ENCODE data around the gene NUDT21. TPM values are rescaled to one million over a fixed set of nuclear protein-coding genes. Genes with fewer than 3 reads are reported as not detected.
A peak's percentile ranks its signal among the peaks of the same experiment; 100 is the strongest.
"Not testable (repeated sequence)": the region's sequence is repeated elsewhere in the genome, so short reads cannot be mapped to it uniquely, and the experiment has no call there.

The NUDT21 gene
- total RNA-seq (100 to 1,000 TPM in 5 of 7 donors, 10 to 100 TPM in 2; 46.0 to 163 (median 130) TPM), polyA plus RNA-seq (10 to 100 TPM; 40.8 to 64.7 TPM)
- long read RNA-seq, donor 1, full-length matches to known transcripts = 78 of 88 reads
- long read RNA-seq, donor 1, partial matches to known transcripts = 5 of 88 reads
- long read RNA-seq, donor 1, other reads (novel, unspliced or antisense) = 5 of 88 reads
- long read RNA-seq, donor 2, full-length matches to known transcripts = 67 of 135 reads
- long read RNA-seq, donor 2, partial matches to known transcripts = 68 of 135 reads
- long read RNA-seq, donor 2, other reads (novel, unspliced or antisense) = 0 of 135 reads
- long read RNA-seq, donor 3, full-length matches to known transcripts = 173 of 180 reads
- long read RNA-seq, donor 3, partial matches to known transcripts = 0 of 180 reads
- long read RNA-seq, donor 3, other reads (novel, unspliced or antisense) = 7 of 180 reads

DNA sequence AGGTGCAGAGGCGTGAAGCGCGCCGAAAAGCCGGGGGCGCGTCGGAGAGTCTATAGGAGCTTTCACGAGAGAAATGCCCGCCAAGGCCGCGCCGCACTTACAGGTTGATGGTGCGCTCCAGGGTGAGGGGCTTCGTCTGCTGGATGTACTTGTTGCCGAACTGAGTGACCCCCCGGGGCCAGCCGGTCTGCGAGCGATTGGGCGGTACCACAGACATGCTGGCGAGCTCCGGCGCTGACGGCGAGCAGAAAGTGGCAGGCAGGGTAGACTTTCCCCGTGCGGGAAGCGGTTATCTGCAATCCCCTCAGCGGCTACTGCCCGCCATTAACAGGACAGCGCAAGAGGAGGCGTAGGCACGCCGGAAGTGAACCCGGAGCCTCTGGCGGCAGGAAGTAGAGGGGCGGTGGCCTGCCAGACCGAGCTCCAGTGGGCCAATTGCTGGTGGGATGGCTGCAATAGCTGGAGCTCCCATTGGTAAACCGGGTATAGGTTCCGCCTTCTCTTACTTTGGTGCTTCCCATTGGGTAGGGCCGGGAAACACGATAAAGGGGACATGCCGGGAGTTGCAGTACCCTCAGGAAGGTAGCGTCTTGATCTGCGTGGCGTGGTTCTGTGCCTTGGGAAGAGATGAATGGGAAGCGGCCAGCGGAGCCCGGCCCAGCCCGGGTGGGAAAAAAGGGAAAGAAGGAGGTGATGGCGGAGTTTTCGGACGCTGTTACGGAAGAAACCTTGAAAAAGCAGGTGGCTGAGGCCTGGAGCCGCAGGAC, at the start of gene NUDT21, which contains the start of gene OGFOD1:
Gene NUDT21 (minus strand): TSS at position 347 of the 767 bp plus-strand sequence. CDS start 130 bp downstream, at position 217.
Gene OGFOD1 (plus strand): TSS at position 569 of the 767 bp plus-strand sequence. CDS start 59 bp downstream, at position 628.
- H3K27me3 ChIP-seq = no peaks in the 10 kb centered on the region
- DNase-seq = peak; percentile 90 to 93 (median 91)
- no peaks in the 10 kb centered on the region for H3K36me3 ChIP-seq
- no peaks in the 10 kb centered on the region for H3K9me3 ChIP-seq
- WGBS, 3 donors = 0 to 1% (median 1%) methylated on average over 56 of the region's 56 CpGs
- TF ChIP-seq POLR2A (IDR thresholded peaks at IDR 0.05) (peak; percentile 56), EP300 (IDR thresholded peaks at IDR 0.05) (no peak)
- peaks cover 14% of the 10 kb centered on the region for H3K4me1 ChIP-seq (ENCODE audit: insufficient read depth)
- H3K4me3 ChIP-seq = peak within 1 kb of the TSS; percentile 62
- H3K27ac ChIP-seq = peak within 1 kb of the TSS in 1 of 2 donors; percentile 66
- intact Hi-C loops (cut with DNase I) = no loop called here

DNA sequence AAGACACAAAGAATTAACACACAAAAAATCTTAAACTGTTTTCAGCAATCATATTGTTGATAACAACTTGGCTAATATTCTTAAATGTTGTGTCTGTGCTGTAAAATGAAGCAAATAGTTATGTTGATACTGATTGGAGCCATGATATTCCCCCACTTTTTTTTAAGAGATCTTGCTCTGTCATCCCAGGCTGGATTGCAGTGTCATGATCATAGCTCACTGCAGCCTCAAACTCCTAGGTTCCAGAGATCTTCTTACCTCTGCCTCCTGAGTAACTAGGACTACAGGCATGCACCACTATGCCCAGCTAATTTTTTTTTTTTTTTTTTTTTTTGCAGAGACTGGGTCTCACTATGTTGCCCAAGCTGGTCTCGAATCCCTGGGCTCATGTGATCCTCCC, 42.7 kb upstream of the NUDT21 start:
- no peaks in the 10 kb centered on the region for H3K36me3 ChIP-seq
- no peak for TF ChIP-seq EP300 (IDR thresholded peaks at IDR 0.05)
- no peak for TF ChIP-seq POLR2A (IDR thresholded peaks at IDR 0.05)
- TF ChIP-seq, protein P1, sequence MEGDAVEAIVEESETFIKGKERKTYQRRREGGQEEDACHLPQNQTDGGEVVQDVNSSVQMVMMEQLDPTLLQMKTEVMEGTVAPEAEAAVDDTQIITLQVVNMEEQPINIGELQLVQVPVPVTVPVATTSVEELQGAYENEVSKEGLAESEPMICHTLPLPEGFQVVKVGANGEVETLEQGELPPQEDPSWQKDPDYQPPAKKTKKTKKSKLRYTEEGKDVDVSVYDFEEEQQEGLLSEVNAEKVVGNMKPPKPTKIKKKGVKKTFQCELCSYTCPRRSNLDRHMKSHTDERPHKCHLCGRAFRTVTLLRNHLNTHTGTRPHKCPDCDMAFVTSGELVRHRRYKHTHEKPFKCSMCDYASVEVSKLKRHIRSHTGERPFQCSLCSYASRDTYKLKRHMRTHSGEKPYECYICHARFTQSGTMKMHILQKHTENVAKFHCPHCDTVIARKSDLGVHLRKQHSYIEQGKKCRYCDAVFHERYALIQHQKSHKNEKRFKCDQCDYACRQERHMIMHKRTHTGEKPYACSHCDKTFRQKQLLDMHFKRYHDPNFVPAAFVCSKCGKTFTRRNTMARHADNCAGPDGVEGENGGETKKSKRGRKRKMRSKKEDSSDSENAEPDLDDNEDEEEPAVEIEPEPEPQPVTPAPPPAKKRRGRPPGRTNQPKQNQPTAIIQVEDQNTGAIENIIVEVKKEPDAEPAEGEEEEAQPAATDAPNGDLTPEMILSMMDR (IDR thresholded peaks at IDR 0.05) = no peak
- intact Hi-C loops (cut with DNase I) = no loop called here
- DNase-seq = no peak
- H3K27me3 ChIP-seq = no peaks in the 10 kb centered on the region
- H3K27ac ChIP-seq = no peak overlapping the region
- no peaks in the 10 kb centered on the region for H3K9me3 ChIP-seq
- H3K4me3 ChIP-seq = no peak overlapping the region
- WGBS, 3 donors = 95 to 100% (median 100%) methylated on average over 1 of the region's 1 CpG
- no peaks in the 10 kb centered on the region for H3K4me1 ChIP-seq (ENCODE audit: insufficient read depth)

DNA sequence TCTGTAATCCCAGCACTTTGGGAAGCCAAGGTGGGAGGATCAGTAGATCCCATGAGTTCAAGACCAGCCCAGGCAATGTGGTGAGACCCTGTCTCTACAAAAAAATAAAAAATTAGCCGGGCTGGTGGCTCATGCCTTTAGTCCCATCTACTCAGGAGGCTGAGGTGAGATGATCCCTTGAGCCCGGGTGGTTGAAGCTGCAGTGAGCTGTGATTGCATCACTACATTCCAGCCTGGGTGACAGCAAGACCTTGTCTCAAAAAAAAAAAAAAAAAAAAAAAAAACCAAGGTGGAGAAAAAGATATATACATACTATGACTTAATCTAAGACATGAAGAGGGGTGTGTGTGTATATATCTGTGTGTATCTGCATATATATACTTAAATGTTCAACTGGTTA, 42.0 kb upstream of the NUDT21 start:
- intact Hi-C loops (cut with DNase I) = no loop called here
- H3K27ac ChIP-seq = no peak overlapping the region

DNA sequence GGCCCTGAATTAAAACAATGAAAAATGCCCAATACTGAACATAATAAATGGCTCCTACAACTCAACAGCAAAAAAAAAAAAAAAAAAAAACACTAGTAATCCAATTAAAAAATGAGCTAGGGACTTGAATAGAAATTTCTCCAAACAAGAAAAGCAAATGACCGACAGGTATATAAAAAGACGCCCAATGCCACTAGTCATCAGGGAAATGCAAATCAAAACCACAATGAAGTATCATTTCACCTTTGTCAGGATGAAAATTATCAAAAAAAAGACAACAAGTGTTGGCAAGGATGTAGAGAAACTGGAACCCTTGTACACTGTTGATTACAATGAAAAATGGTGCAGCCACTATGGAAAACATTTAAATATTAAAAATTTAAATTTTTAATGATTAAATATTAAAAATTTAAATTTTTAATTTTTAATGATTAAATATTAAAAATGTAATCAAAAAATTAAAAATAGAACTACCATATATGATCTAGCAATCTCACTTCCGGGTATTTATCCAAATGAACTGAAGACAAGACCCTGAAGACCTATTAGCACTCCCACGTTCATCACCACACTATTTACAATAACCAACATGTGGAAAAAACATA, 40.6 kb upstream of the NUDT21 start:
- no peaks in the 10 kb centered on the region for H3K9me3 ChIP-seq
- H3K4me3 ChIP-seq = no peak overlapping the region
- H3K4me1 ChIP-seq (ENCODE audit: insufficient read depth) = no peaks in the 10 kb centered on the region
- no peaks in the 10 kb centered on the region for H3K36me3 ChIP-seq
- no peak overlapping the region for H3K27ac ChIP-seq
- intact Hi-C loops (cut with DNase I) = no loop called here
- TF ChIP-seq POLR2A (IDR thresholded peaks at IDR 0.05) (no peak), EP300 (IDR thresholded peaks at IDR 0.05) (no peak)
- TF ChIP-seq, protein P1 (IDR thresholded peaks at IDR 0.05) = no peak
- no peaks in the 10 kb centered on the region for H3K27me3 ChIP-seq
- no peak for DNase-seq
- WGBS, 3 donors = 92 to 96% (median 92%) methylated on average over 4 of the region's 4 CpGs

More for the DNA sequence above, 42.0 kb upstream of the NUDT21 start:
- WGBS, 3 donors = 80 to 92% (median 85%) methylated on average over 2 of the region's 2 CpGs
- no peak for DNase-seq
- no peaks in the 10 kb centered on the region for H3K27me3 ChIP-seq
- H3K4me1 ChIP-seq (ENCODE audit: insufficient read depth) = no peaks in the 10 kb centered on the region
- no peak overlapping the region for H3K4me3 ChIP-seq
- H3K36me3 ChIP-seq = no peaks in the 10 kb centered on the region
- TF ChIP-seq POLR2A (IDR thresholded peaks at IDR 0.05) (no peak), EP300 (IDR thresholded peaks at IDR 0.05) (no peak)
- TF ChIP-seq, protein P1 (IDR thresholded peaks at IDR 0.05) = no peak
- H3K9me3 ChIP-seq = no peaks in the 10 kb centered on the region

DNA sequence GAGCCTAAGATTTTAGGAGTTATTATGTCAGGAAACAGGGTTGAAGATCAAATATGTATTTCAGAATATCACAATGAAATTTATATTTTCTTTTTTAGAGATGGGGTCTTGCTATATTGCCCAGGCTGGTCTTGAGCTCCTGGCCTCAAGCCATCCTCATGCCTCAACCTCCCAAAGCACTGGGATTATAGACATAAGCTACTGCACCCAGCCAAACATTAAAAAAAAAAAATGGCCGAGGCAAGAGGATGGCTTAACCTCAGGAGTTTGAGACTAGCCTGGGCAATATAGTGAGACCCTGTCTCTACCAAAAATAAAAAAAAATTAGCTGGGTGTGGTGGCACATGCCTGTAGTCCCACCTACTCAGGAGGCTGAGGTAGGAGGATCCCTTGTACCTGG, 37.7 kb upstream of the NUDT21 start:
- intact Hi-C loops (cut with DNase I); H3K4me3 ChIP-seq; H3K36me3 ChIP-seq; H3K27ac ChIP-seq; DNase-seq; H3K27me3 ChIP-seq; H3K9me3 ChIP-seq; H3K4me1 ChIP-seq (ENCODE audit: insufficient read depth): not testable (repeated sequence)
- 95 to 96% (median 96%) methylated on average over 1 of the region's 1 CpG for WGBS, 3 donors

Measured in ovary (tissue), 10 donors.